ENCODE measurements around the gene BCL2L15.

GRCh38 chr1:113903501-113904292, 16.3 kb upstream of the BCL2L15 start:
- no peak for TF ChIP-seq EZH2 (IDR thresholded peaks at IDR 0.05)
- TF ChIP-seq CTCF (IDR thresholded peaks at IDR 0.05): no peak
